Measurements from ENCODE around the gene GRK2. TPM values are rescaled to one million over a fixed set of nuclear protein-coding genes. Genes with fewer than 3 reads are reported as not detected.

GRK2 gene
- total RNA-seq, 3 donors from 2014 or later = 86.8 to 114 (median 106) TPM

DNA sequence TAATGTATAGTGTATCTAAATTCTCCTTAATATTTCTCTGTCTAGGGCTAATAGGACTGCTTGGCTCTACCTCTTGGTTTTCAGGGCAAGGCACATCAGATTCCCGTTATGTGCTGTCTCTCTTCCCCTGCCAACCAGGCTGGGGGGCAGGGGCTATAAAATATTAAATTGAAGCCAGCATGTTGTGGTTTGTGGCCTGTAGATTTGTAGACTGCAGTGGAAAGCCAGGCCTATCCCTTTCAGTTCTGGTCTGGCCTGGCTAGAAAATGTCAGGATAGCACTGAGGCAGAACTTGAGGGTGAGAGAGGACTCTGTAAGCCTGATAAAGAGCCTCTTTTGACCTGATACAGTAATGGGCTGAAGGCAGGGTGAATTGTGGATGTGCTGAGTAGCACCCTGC is 14.4 kb upstream of the GRK2 start:
- no peak for DNase-seq
- intact Hi-C loops (cut with DNase I, micrococcal nuclease) = no loop called here

DNA sequence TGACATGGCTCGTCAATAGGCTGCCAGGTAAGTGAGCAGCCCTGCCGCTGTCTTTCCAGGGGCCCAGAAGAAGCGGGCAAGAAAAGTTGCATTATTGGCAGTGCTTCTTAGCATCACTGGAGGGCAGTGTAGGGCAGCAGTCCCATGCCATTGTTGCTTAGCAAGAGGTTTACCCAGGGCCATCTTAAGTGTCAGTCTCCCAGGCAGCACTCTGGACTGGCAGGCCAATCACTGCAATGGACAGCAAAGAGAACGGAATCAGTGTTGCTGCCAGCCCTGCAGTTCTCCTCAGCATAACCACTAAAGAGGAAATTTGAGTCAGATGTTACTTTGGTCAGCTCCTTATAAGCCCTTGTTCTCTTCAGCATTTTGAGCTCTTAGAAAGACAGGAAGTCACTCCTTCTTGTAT is 13.4 kb upstream of the GRK2 start:
- no peak overlapping the region for H3K4me3 ChIP-seq
- intact Hi-C loops (cut with DNase I, micrococcal nuclease) = no loop called here
- no peaks in the 10 kb centered on the region for H3K9me3 ChIP-seq
- peaks cover 12% of the 10 kb centered on the region for H3K4me1 ChIP-seq (ENCODE audit: low read depth)
- TF ChIP-seq, protein P1, sequence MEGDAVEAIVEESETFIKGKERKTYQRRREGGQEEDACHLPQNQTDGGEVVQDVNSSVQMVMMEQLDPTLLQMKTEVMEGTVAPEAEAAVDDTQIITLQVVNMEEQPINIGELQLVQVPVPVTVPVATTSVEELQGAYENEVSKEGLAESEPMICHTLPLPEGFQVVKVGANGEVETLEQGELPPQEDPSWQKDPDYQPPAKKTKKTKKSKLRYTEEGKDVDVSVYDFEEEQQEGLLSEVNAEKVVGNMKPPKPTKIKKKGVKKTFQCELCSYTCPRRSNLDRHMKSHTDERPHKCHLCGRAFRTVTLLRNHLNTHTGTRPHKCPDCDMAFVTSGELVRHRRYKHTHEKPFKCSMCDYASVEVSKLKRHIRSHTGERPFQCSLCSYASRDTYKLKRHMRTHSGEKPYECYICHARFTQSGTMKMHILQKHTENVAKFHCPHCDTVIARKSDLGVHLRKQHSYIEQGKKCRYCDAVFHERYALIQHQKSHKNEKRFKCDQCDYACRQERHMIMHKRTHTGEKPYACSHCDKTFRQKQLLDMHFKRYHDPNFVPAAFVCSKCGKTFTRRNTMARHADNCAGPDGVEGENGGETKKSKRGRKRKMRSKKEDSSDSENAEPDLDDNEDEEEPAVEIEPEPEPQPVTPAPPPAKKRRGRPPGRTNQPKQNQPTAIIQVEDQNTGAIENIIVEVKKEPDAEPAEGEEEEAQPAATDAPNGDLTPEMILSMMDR (IDR thresholded peaks at IDR 0.05) = no peak
- H3K36me3 ChIP-seq (ENCODE audit: low read depth) = peaks cover 29% of the 10 kb centered on the region
- DNase-seq = no peak
- ATAC-seq = peak; percentile 69

More for the DNA sequence above, 14.4 kb upstream of the GRK2 start:
- peaks cover 29% of the 10 kb centered on the region for H3K36me3 ChIP-seq (ENCODE audit: low read depth)
- H3K9me3 ChIP-seq = no peaks in the 10 kb centered on the region
- H3K4me1 ChIP-seq (ENCODE audit: low read depth) = peaks cover 12% of the 10 kb centered on the region
- TF ChIP-seq, protein P1 (IDR thresholded peaks at IDR 0.05) = no peak
- ATAC-seq = no peak
- H3K4me3 ChIP-seq = no peak overlapping the region

DNA sequence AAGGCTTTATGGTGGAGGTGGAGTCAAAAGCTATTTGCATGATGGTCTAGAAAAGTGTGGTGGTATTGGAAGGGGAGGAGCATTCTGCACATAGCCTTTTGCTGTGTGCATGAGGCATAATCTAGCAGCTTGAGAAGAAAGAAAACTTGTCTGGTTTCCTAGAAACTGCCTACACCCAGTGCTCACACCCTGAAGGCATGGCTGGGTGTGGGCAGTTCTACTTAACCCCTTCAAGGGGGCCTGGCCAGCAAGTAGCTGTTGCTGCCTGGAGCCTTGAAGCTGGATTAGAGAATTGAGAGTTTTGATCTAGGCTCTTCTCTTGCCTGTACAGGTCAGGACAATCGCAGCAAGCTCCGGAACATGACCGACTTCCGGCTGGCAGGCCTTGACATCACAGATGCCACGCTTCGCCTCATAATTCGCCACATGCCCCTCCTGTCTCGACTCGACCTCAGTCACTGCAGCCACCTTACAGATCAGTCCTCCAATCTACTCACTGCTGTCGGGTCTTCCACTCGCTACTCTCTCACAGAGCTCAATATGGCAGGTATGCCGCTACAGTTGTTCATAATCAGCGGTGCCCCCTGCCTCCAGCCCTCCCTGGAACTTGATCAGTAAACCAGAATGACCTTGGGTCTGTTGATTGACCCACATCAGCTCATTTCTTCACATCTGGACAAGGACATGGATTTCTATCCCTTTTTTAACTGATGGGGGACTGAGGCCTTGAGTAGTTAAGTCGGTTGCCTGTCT is 12.2 kb upstream of the GRK2 start:
- TF ChIP-seq, protein P1 (IDR thresholded peaks at IDR 0.05) = no peak
- DNase-seq (peak in 1 of 3 donors; percentile 62), ATAC-seq (peak; percentile 44)
- Histone ChIP-seq H3K36me3 (ENCODE audit: low read depth) (peaks cover 29% of the 10 kb centered on the region), H3K4me1 (ENCODE audit: low read depth) (peaks cover 12% of the 10 kb centered on the region), H3K4me3 (no peak overlapping the region), H3K9me3 (no peaks in the 10 kb centered on the region)
- intact Hi-C loops (cut with DNase I, micrococcal nuclease) = no loop called here

DNA sequence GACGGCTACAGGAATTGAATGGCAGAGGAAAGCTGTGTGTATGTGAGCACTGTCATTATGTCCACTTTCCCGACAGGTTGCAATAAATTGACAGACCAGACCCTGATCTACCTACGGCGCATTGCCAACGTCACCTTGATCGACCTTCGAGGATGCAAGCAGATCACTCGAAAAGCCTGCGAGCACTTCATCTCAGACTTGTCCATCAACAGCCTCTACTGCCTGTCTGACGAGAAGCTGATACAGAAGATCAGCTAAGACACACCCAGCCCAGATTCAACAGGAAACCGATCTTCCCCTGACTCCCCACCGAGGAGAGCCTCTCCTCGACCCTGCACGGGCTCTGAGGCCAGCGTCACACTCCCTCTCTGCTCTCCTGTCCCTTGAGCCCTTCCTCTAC is 11.5 kb upstream of the GRK2 start:
- peaks cover 12% of the 10 kb centered on the region for H3K4me1 ChIP-seq (ENCODE audit: low read depth)
- DNase-seq = no peak
- no peaks in the 10 kb centered on the region for H3K9me3 ChIP-seq
- ATAC-seq = no peak
- intact Hi-C loops (cut with DNase I, micrococcal nuclease) = no loop called here
- H3K4me3 ChIP-seq = no peak overlapping the region
- TF ChIP-seq, protein P1 (IDR thresholded peaks at IDR 0.05) = no peak
- H3K36me3 ChIP-seq (ENCODE audit: low read depth) = peaks cover 29% of the 10 kb centered on the region

DNA sequence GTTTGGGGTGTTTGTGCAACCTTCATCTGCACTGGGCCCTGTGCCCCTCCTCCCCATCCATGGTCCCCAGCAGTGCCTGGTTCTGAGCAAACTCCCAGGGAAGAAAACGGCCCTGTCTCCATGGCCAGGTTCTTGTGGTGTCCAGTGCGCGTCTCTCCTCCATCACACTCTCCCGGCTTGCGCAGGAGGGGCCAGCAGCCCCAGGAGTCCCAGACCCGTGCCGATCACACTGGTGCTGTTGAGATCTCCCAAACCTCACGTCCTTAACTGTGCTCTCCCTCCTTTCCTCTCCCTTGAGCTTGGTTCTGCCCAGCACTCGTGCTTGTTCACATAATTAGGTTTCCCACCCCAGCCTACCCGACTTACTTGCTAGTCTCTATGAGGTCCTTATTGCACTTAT is 10.9 kb upstream of the GRK2 start:
- no peaks in the 10 kb centered on the region for H3K9me3 ChIP-seq
- peaks cover 12% of the 10 kb centered on the region for H3K4me1 ChIP-seq (ENCODE audit: low read depth)
- no peak overlapping the region for H3K4me3 ChIP-seq
- intact Hi-C loops (cut with DNase I, micrococcal nuclease) = no loop called here
- TF ChIP-seq, protein P1 (IDR thresholded peaks at IDR 0.05) = no peak
- peaks cover 24% of the 10 kb centered on the region for H3K36me3 ChIP-seq (ENCODE audit: low read depth)
- no peak for ATAC-seq
- peak in 1 of 3 donors; percentile 4 for DNase-seq

All from mucosa of descending colon (tissue), 3 donors.